Stimulated activated CD4-positive, alpha-beta T cell treated with anti-CD3 and anti-CD28 coated beads, Interleukin-1b, Interleukin-23, amount 100 ng/mL, for 1 hour (primary cell): ENCODE results near the gene TAP1.
"Not testable (repeated sequence)": the region's sequence is repeated elsewhere in the genome, so short reads cannot be mapped to it uniquely, and the experiment has no call there.

Source experiments
- DNase-seq, 2 donors: peaks; one replicate each; pipeline ENCODE4 v3.0.0-alpha.2; 2020; ENCODE audit warnings: low read depth in 2 of 2

Gene TAP1

DNA sequence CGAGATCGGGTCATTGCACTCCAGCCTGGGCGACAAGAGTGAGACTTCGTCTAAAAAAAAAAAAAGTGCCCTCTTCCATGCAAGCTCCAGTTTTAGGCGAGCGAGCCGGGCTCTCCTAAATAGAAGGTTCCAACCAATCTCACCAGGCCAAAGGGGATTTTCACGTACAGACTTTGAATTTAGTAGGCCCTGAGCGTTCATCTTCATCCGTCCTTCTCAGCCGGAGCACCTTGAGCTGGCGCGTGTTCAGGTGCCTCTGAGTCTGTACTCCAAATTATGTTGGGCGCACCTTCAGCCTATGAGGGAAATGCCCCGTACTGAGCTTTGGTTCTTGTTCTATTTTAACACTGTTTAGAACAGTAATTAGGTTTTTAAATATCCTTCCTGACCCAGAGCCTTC, 14.1 kb downstream of the TAP1 start:
- no peak for DNase-seq

DNA sequence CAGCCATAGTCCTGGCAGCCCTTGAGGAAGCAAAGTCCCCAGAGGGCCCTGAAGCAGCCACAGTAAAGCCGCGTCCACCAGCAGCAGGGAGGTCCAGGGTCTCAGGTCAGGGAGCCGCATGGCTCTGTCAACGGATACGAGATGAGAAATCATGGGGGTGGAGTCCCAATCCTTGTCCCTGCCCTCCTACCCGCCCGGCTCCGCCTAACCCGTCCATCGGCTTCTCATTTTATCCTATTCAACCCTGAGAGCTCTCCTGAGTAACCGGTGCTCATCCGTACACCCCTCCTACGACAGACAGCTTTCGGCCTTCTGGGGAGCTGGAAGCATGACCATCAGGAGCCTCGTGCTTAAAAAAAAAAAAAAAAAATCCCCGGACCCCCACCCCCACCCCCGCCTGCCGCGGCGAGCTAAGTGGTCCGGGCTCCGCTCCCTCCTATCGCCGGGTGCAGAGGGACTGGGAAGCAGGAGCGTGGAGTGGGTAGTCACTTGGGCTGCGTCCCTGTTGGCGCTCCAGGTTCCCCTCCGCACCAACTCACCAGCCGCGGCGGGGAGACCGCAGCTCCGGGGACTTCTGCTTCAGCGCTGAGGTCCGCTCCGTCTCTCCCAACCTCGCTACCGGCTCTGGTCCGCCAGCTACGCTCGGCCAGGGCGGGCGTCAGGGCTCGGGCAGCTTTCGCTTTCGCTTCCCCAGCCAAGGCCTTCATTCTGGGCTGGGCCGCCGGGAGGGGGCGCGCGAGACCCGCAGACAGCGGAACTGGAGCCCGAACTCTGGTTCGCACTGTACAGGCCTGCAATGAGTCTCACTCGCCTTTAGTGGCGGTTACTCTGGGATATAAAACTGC, 15.2 kb downstream of the TAP1 start, which contains the start of gene TAP2:
Gene TAP2 (minus strand): TSS at position 626 of the 845 bp plus-strand sequence. CDS start 506 bp downstream, at position 120.
- DNase-seq, result peak; percentile 95 to 99

DNA sequence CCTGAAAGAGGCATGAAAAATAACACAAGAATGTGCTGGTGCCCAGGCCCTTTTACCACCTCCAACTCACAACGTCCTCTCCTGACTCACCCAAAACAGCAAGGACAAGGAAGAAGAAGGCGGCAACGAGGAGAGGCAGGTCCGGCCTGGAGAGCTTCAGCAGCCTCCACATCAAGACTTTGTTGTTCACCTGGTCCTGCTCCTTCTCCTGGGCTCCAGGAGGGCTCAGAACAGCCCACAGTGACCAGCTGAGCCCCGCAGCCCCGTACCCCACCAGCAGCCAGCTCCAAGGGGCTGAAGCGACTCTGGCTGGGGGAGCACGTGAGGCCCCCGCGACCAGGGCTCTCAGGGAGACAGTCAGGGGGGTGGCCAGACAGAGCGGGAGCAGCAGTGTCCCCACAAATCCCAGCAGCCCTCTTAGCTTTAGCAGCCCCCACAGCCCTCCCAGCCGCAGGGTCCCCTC, 15.8 kb downstream of the TAP1 start:
- DNase-seq, result no peak

DNA sequence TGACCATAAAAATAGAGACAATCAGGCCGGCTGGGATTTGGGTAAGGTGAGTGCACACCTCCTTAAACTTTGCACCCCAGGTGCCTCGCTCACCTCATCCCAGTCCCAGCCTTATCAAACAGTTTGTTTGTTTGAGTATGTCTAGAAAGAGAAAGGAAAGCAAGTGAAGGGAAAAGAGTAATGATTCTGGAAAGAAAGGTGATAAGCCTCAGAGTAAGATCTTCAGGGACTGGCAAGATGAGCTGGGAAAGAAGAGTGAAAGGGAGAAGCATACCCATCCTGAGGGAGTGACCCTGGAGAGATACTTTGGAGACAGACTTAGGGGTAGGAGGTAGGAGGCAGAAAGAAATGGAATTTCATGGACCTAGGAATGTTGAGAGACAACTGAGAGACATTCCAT, 16.6 kb downstream of the TAP1 start:
- DNase-seq, result no peak

DNA sequence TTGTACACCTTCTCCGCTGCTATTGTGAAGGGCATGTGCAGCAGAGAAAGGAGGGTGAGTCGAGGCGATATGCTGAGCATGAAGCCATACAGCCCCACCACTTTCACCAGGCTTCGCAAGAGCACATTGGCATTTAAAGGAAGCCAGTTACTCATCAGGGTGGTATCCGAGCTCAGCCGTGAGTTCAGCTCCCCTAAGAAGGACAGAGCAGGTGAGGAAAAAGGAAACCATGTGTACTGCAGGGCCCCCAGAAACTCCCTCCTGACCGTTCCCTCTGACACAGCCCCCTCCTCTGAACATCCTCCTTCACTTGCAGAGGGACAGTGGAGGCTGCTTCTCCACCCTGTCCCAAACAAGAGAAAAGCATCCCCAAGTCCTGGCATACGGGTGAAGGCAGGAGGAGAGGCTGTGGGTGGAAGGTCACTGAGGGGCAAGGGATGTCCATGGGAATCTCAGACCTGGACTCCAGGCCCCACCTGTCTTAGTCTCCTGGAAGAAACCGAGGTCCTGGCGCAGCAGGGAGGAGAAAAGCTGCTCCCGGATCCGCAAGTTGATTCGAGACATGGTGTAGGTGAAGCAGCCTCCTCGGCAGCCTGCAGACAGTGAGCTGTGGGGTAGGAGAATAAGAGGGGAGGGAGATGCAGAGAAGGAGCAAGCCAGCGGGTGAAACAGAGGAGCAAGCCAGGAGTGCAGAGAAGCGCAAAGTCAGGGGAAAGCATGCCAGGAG, 18.2 kb downstream of the TAP1 start:
- no peak for DNase-seq

GRCh38 chr6:32833664-32834063, 19.8 kb downstream of the TAP1 start:
- DNase-seq, result no peak

DNA sequence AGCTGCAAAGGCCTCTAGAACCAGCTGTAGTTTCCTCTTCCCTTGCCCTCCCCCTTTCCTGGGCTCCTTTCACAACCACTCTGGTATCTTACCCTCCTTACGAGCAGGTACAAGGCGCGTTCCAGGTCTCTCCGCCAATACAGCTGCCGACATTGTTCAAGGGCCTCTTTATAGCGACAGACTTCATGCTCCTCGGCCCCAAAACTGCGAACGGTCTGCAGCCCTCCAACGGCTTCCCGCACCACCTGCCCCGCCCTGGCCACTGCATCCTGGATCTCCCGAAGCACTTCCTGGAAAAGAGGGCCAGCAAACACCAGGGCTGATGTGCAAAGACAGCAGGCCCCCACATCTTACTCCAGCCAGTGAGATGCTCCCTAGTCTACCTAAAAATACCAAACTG, 21.0 kb downstream of the TAP1 start:
- no peak for DNase-seq

- no peak for DNase-seq
Measured at GRCh38 chr6:32830936-32831335, 22.6 kb downstream of the TAP1 start.

GRCh38 chr6:32830017-32830416, 23.5 kb downstream of the TAP1 start:
- DNase-seq, result no peak

DNA sequence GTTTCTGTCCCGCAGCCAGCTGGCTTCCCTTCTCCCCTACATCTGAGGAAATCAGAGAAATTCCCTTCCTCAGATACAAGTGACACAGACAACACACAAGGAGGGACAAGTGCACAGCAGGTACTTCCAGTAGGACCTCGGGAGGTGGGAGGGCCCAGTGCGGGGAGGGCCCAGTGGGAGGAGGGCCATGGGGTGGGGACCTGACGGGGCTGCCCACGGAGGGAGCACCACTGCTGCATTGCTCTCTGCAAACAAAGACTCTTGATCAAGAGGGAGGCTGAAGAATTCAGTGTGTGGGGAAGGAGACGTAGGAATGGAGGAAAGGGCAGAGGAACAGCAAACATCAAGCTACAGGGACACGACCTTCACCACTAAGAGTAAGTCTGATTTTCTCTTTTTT, 24.0 kb downstream of the TAP1 start:
- DNase-seq, result no peak

- no peak for DNase-seq
Measured at GRCh38 chr6:32827025-32827424, 26.5 kb downstream of the TAP1 start.

DNA sequence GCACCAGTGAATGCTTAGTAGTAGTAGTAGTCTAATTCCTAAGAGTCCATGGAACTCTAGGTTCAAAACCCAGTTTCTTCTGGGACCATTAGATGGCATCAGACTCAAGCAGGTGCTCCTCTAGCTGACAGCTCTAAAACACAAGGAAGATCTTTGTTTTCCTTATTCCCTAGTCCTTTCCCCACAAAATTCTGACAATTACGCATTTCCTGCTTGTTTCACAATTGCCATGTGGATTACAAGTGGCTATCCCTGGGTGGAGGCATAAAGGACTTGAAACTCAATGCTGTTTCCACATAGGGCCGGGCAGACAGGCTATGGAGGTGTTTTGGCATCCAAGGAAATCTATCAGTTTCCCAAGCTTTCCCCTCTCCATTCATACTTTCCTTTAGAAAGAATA, 27.5 kb downstream of the TAP1 start:
- no peak for DNase-seq

GRCh38 chr6:32819729-32820128, 33.8 kb downstream of the TAP1 start:
- DNase-seq, result no peak

DNA sequence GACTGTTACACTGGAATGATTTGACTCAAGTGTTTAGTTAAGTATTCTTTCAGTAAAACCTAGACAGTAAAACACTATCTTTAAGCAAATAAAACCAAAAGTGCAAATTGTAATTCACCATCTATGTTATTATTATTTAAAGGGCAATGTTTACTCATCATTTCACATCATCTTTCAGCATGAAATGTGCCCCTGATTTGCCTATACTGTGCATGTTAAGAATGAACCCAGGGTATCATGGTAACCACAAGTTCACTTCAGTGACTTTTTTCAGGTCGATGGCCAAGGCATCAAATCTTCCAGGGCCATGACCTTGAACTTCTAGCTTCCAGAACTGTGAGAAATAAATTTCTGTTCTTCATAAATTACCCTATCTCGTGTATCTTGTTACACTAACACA, 34.6 kb downstream of the TAP1 start:
- no peak for DNase-seq

GRCh38 chr6:32816746-32817204, 36.7 kb downstream of the TAP1 start, which contains the start of gene HLA-DOB:
HLA-DOB (minus strand) TSS chr6:32817002; CDS start chr6:32816951, 51 bp downstream.
- DNase-seq, result no peak

GRCh38 chr6:32815996-32816395, 37.5 kb downstream of the TAP1 start:
- no peak for DNase-seq

DNA sequence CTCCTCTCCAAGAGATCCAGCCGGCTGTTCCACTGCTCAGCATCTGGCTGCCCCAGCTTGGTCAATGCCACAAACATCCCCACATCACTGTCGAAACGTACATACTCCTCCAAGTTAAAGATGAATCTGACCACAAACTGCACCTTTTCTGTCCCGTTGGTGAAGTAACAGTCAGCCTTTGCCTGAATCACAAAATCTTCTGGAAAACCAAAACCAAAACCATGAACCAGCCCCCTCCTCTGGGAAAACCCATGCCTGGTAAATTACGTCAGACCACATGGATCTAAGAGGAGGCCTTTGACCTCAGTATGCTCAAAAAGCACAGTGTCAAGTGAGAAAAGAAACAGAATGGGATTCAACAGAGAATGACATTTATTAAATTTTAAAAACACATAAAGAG, 38.4 kb downstream of the TAP1 start:
- no peak for DNase-seq

GRCh38 chr6:32814145-32814544, 39.4 kb downstream of the TAP1 start:
- no peak for DNase-seq

DNA sequence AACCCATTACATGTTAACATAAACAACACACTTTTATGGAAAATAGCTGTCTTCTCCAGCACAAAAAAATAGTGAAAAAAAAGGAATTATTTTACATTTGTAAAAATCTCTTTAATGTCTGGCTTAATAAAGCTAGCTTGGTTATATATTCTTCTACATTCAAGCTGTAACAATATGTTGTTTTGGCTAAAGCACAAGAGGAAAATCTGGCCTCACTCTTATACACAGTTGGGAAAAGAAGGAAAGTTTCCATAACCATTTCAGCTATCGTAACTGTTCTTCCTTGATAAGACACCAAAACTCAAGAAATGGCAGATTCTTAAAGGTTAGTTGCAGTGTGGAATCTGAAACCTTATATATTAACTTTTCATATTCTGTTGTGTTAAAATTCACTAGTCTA, 44.3 kb downstream of the TAP1 start:
- no peak for DNase-seq

- no peak for DNase-seq
Measured at GRCh38 chr6:32807020-32807580, 46.4 kb downstream of the TAP1 start.

DNA sequence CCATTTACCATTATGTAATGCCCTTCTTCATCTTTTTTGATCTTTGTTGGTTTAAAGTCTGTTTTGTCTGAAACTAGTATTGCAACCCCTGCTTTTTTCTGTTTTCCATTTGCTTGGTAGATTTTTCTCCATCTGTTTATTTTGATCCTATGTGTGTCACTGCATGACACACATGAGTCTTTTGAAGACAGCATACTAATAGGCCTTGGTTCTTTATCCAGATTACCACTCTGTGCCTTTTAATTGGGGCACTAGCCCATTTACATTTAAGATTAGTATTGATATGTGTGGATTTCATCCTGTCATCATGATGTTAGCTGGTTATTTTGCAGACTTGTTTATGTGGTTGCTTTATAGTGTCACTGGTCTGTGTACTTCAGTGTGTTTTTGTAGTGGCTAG, 48.1 kb downstream of the TAP1 start:
- not testable (repeated sequence) for DNase-seq

DNA sequence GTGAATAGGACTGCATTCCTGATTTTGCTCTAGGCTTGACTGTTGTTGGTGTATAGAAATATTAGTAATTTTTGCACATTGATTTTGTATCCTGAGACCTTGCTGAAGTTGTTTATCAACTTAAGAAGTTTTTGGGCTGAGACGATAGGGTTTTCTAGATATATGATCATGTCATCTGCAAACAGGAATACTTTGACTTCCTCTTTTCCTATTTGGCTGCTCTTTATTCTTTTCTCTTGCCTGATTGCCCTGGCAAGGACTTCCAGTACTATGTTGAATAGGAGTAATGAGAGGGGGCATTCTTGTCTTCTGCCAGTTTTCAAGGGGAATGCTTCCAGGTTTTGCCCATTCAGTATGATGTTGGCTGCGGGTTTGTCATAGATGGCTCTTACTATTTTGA, 50.1 kb downstream of the TAP1 start:
- no peak for DNase-seq
